GM12875 (cell line): ENCODE results near the gene GRIFIN.

ENCODE experiments used
- H3K4me3 ChIP-seq: one replicate; pipeline ENCODE4 v1.5.1; 2011; ENCODE audit warnings: low read depth, low read length, control low read depth
- CTCF ChIP-seq: IDR thresholded peaks from 2 replicates; pipeline ENCODE4 v1.5.1; 2011; ENCODE audit warnings: low read depth, mild to moderate bottlenecking, control low read depth, inconsistent platforms, low read length, moderate library complexity, borderline replicate concordance; ENCODE audit not compliant: insufficient read depth

GRIFIN gene

GRCh38 chr7:2437537-2438148 lies 38.6 kb downstream of the GRIFIN start:
- TF ChIP-seq CTCF: no peak
- no peak overlapping the region for H3K4me3 ChIP-seq

GRCh38 chr7:2437136-2437535 lies 39.1 kb downstream of the GRIFIN start:
- no peak for TF ChIP-seq CTCF
- H3K4me3 ChIP-seq: no peak overlapping the region

- no peak for TF ChIP-seq CTCF
- no peak overlapping the region for H3K4me3 ChIP-seq
Observed at GRCh38 chr7:2436341-2437104, 39.7 kb downstream of the GRIFIN start.

GRCh38 chr7:2435146-2435545 lies 41.1 kb downstream of the GRIFIN start:
- no peak for TF ChIP-seq CTCF
- no peak overlapping the region for H3K4me3 ChIP-seq

GRCh38 chr7:2433713-2434550 lies 42.3 kb downstream of the GRIFIN start:
- no peak overlapping the region for H3K4me3 ChIP-seq
- no peak for TF ChIP-seq CTCF

GRCh38 chr7:2432910-2433712 lies 43.1 kb downstream of the GRIFIN start:
- TF ChIP-seq CTCF: no peak
- H3K4me3 ChIP-seq: no peak overlapping the region
